Mucosa of descending colon (tissue), 3 donors: ENCODE measurements around the gene PDE4B. TPM values are rescaled to one million over a fixed set of nuclear protein-coding genes. Genes with fewer than 3 reads are reported as not detected.

Experiments
- ATAC-seq: fragments of 200-7000 bp; cut with Tn5 transposase; one replicate; pipeline ENCODE4 v1.9.1; 2020; ENCODE audit warnings: mild to moderate bottlenecking, moderate library complexity
- DNase-seq, 3 donors: peaks; one replicate each; pipeline ENCODE4 v3.0.0-alpha.2; 2020
- H3K36me3 ChIP-seq: fragments of 200-600 bp; one replicate; pipeline ENCODE4 v1.8.0; 2021; ENCODE audit warnings: low read depth, mild to moderate bottlenecking
- H3K4me1 ChIP-seq: fragments of 200-600 bp; one replicate; pipeline ENCODE4 v1.8.0; 2021; ENCODE audit warnings: low read depth, mild to moderate bottlenecking
- H3K4me3 ChIP-seq: fragments of 200-600 bp; one replicate; pipeline ENCODE4 v1.8.0; 2021; ENCODE audit warnings: mild to moderate bottlenecking
- H3K9me3 ChIP-seq: fragments of 200-600 bp; one replicate; pipeline ENCODE4 v1.8.0; 2021; ENCODE audit warnings: mild to moderate bottlenecking
- intact Hi-C, 2 donors: fragments of 100-400 bp; cut with DNase I in 1 of 2; cut with micrococcal nuclease in 1 of 2; formaldehyde crosslinking; loops; one replicate each; pipeline versions ENCODE4 v1.11.0 to v1.11.1; 2022; cut with DNase I, micrococcal nuclease
- total RNA-seq, 3 donors: library from RNA; stranded (reverse); fragmentation: NEBNext Ultra II Directional in 2 of 3; extraction: Animal tissue kit (Norgen Biotek cat#: 25700) in 2 of 3; gene quantifications; one replicate each; pipeline versions ENCODE4 v1.2.1 to v1.2.4, GENCODE V29; 2021 to 2023
- TF ChIP-seq, protein P1 (sequence below): fragments of 200-600 bp; IDR thresholded peaks from one replicate; pipeline ENCODE4 v1.8.0; 2022; ENCODE audit warnings: antibody characterized with exemption, mild to moderate bottlenecking
- donor health status: DM: no; HTN: no; CAD: no; lungs with moderate emphysema.
- donor health status: DM: no; HTN: no; CAD: no.
- donor health status: DM: no; HTN: yes; CAD: no.

Gene PDE4B
- total RNA-seq, 3 donors from 2014 or later: 3.4 to 6.6 (median 4.9) TPM

DNA sequence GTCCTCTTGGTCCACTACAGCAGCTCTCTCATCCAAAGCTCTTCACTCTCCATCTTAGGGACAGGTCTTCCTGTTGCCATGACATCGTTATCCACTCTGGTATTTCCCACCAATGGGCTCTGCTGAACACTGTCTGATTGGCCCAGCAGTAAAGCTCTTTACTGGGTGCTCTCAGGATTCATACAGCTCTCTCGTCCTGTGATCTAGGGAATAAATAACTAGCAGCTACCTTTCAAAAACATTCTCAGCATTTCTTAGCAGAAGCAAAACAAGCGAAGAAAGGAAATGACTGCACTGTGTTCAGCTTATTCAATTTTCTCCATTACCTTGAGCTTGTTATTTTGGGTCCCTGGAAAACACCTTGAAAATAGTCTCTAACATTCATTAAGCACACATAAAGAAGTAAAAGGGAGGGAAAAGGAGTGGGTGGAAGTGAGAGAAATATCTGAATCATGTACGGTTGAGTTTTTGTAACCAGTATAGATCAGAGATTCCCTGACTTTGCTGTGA, 577.8 kb downstream of the PDE4B start:
- TF ChIP-seq, protein P1, sequence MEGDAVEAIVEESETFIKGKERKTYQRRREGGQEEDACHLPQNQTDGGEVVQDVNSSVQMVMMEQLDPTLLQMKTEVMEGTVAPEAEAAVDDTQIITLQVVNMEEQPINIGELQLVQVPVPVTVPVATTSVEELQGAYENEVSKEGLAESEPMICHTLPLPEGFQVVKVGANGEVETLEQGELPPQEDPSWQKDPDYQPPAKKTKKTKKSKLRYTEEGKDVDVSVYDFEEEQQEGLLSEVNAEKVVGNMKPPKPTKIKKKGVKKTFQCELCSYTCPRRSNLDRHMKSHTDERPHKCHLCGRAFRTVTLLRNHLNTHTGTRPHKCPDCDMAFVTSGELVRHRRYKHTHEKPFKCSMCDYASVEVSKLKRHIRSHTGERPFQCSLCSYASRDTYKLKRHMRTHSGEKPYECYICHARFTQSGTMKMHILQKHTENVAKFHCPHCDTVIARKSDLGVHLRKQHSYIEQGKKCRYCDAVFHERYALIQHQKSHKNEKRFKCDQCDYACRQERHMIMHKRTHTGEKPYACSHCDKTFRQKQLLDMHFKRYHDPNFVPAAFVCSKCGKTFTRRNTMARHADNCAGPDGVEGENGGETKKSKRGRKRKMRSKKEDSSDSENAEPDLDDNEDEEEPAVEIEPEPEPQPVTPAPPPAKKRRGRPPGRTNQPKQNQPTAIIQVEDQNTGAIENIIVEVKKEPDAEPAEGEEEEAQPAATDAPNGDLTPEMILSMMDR: no peak
- Histone ChIP-seq H3K9me3 (no peaks in the 10 kb centered on the region), H3K36me3 (no peaks in the 10 kb centered on the region), H3K4me3 (no peak overlapping the region), H3K4me1 (no peaks in the 10 kb centered on the region)
- intact Hi-C loops: no loop called here
- ATAC-seq: no peak
- no peak for DNase-seq

DNA sequence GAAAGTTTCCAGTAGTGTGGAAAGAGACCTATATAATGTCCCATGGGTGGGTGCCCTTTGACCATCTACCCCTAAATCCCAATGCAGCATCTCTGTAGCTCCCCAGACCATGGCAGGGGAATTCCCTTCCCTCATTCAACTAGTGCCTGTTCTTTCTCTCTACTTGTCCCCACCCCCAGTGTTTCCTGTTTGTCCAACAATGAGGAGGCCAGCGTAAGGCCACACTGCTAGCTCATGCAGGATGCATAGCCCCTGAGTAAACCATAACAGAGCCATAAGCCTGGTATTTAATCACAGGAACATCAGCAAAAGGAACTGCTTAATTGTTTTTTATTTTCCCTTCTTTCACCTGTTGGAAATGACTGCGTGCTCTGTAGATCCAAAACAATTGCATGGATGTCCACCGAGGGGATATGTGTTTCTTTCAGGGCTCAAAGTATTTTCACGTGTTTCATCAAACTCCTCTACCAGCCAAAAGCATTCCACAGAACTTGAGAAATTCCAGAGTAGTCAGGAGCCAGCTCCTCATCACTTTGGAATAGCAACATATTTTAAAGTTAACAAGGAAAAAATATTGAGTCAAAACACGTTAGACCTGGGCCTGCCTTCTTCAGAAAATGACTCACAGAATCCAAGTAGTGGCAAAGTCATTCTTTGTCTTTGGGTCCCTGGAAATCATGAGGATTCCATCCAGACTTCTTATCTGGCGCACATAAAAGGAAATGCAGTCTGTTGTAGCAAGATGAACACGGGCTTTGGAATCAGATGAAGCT, 578.7 kb downstream of the PDE4B start:
- Histone ChIP-seq H3K4me3 (no peak overlapping the region), H3K36me3 (no peaks in the 10 kb centered on the region), H3K4me1 (no peaks in the 10 kb centered on the region), H3K9me3 (no peaks in the 10 kb centered on the region)
- ATAC-seq (peak; percentile 44), DNase-seq (peak in 1 of 3 donors; percentile 56)
- TF ChIP-seq, protein P1: no peak
- intact Hi-C loops: no loop called here

DNA sequence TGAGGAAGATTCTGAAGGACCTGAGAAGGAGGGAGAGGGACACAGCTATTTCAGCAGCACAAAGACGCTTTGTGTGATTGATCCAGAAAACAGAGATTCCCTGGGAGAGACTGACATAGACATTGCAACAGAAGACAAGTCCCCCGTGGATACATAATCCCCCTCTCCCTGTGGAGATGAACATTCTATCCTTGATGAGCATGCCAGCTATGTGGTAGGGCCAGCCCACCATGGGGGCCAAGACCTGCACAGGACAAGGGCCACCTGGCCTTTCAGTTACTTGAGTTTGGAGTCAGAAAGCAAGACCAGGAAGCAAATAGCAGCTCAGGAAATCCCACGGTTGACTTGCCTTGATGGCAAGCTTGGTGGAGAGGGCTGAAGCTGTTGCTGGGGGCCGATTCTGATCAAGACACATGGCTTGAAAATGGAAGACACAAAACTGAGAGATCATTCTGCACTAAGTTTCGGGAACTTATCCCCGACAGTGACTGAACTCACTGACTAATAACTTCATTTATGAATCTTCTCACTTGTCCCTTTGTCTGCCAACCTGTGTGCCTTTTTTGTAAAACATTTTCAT, 579.9 kb downstream of the PDE4B start:
- no peak for DNase-seq
- no peak for ATAC-seq
- Histone ChIP-seq H3K4me3 (no peak overlapping the region), H3K4me1 (no peaks in the 10 kb centered on the region), H3K36me3 (no peaks in the 10 kb centered on the region), H3K9me3 (no peaks in the 10 kb centered on the region)
- TF ChIP-seq, protein P1: no peak
- intact Hi-C loops: no loop called here

DNA sequence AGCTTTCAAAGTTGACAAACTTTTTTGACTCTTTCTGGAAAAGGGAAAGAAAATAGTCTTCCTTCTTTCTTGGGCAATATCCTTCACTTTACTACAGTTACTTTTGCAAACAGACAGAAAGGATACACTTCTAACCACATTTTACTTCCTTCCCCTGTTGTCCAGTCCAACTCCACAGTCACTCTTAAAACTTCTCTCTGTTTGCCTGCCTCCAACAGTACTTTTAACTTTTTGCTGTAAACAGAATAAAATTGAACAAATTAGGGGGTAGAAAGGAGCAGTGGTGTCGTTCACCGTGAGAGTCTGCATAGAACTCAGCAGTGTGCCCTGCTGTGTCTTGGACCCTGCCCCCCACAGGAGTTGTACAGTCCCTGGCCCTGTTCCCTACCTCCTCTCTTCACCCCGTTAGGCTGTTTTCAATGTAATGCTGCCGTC, 580.5 kb downstream of the PDE4B start:
- DNase-seq: no peak
- no peaks in the 10 kb centered on the region for H3K9me3 ChIP-seq
- H3K4me3 ChIP-seq: no peak overlapping the region
- no peaks in the 10 kb centered on the region for H3K36me3 ChIP-seq
- TF ChIP-seq, protein P1: no peak
- peak; percentile 38 for ATAC-seq
- intact Hi-C loops: no loop called here
- H3K4me1 ChIP-seq: no peaks in the 10 kb centered on the region

DNA sequence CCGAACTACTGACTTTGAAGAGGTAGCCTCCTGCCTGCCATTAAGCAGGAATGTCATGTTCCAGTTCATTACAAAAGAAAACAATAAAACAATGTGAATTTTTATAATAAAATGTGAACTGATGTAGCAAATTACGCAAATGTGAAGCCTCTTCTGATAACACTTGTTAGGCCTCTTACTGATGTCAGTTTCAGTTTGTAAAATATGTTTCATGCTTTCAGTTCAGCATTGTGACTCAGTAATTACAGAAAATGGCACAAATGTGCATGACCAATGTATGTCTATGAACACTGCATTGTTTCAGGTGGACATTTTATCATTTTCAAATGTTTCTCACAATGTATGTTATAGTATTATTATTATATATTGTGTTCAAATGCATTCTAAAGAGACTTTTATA, 581.5 kb downstream of the PDE4B start:
- no peaks in the 10 kb centered on the region for H3K36me3 ChIP-seq
- TF ChIP-seq, protein P1: no peak
- no peak overlapping the region for H3K4me3 ChIP-seq
- H3K9me3 ChIP-seq: no peaks in the 10 kb centered on the region
- DNase-seq (no peak), ATAC-seq (no peak)
- intact Hi-C loops: no loop called here
- H3K4me1 ChIP-seq: no peaks in the 10 kb centered on the region
